Kidney tubule cell (primary cell): Measurements from ENCODE around the gene HTR4.
A peak's percentile ranks its signal among the peaks of the same experiment; 100 is the strongest.
"Not testable (repeated sequence)": the region's sequence is repeated elsewhere in the genome, so short reads cannot be mapped to it uniquely, and the experiment has no call there.

ENCODE experiments used
- DNase-seq: peaks from one replicate; pipeline ENCODE4 v3.0.0-alpha.2; 2018; ENCODE audit warnings: low spot score

Gene HTR4, protein sequence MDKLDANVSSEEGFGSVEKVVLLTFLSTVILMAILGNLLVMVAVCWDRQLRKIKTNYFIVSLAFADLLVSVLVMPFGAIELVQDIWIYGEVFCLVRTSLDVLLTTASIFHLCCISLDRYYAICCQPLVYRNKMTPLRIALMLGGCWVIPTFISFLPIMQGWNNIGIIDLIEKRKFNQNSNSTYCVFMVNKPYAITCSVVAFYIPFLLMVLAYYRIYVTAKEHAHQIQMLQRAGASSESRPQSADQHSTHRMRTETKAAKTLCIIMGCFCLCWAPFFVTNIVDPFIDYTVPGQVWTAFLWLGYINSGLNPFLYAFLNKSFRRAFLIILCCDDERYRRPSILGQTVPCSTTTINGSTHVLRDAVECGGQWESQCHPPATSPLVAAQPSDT

DNA sequence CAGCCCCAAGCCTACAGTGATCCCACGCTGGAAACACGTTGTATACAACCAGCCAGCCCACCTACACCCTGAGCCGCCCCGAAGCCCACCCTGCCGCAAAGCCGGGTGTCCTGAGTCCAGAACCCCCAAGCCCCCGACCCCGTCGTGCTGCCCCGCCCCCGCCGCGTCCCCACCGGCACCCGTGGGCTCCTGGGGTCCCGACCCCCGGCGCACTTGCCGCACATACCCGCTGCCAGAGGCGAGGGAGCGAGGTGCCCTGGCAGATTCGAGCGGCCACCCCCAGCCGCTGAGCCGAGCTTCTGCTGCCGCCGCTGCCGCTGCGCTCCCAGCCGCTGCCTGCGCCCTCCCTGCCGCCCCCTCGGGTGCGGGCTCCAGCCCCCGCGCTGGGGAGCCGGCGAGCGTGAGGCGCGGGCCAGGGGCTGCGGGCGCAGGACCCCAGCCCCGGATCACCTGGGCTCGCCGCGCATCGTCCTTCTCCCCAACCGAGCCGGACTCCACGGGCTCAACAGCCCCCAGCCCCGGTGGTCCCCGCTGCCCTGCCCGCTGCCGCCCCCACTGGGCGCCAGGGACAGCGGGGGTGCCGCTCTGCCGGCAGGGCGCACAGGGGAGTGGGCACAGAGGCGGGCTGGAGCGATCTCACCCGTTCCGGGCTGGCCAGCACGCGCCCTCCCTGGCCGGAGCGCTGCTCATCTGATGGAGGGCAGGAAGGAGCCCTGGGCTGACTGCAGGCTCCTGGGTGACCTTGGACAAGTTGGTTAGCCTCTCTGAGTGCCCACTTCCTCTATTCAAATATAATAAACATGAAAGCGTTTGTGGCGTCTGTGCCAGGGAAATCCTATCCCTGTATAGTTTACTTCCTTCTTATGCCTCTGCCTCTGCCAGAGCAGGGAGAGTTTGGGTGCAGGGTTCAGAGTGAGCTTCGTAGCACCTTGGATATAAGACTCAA is at the start of gene HTR4:
Gene HTR4 (minus strand): TSS at position 692 of the 946 bp plus-strand sequence. CDS start 17,513 bp downstream, outside the sequence.
- no peak for DNase-seq

DNA sequence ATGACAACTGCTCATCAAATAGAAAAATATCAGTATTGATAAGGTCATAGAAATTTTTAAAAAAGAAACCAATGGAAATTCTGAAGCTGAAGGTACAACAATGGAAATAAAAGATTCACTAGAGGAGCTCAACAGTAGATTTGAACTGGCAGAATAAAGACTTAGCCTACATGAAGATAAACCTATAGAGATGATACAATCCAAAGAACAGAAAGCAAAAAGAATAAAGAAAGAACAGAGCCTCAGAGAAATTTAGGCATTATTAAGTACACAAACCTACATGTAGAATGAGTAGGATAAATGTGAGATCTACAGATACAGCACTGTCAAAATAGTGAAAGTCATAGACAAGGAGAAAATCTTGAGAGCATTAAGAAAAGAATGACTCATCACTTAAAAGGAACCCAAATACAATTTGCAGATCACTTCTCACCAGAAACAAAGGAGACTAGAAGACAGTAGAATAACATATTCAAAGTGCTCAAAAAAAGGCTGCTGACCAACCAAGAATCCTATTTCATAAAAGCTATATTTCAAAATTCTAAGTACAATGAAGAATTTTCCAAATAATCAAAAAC is 47.8 kb upstream of the HTR4 start:
- DNase-seq: no peak

DNA sequence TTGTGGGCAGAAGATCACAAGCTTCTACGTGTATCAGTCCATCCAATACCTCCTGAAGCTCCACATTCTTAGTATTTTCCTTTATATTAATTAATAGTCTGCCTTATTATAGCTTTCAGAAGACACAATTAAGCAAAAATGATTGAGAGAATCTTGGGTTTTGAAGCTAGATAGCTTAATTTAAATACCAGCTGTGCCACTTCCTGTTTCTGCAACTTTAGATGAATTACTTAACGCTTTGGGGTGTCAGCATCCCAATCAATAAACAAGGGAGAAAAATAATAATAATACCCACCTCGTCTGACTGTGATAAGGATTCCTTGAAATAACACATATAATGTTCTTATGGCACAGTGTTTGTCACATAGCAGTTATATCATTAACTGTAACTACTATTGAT is 44.7 kb upstream of the HTR4 start:
- DNase-seq: no peak

DNA sequence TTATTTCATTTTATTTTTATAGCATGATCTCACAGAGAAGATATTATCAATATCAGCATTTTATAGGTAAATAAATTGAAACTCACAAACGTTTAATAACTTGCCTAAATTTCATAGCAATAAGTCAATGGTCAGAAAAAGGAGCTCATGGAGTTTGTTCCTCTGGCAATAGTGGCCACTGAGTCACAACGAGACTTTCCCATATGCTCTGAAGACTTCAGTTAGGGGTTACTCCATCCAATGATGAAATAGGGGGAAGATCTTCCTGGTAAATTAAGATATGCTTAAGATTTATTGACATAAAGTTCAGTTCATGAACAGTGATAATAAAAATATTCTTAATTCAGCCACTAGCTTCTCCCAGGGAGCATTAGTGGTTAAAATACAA is 43.5 kb upstream of the HTR4 start:
- no peak for DNase-seq

DNA sequence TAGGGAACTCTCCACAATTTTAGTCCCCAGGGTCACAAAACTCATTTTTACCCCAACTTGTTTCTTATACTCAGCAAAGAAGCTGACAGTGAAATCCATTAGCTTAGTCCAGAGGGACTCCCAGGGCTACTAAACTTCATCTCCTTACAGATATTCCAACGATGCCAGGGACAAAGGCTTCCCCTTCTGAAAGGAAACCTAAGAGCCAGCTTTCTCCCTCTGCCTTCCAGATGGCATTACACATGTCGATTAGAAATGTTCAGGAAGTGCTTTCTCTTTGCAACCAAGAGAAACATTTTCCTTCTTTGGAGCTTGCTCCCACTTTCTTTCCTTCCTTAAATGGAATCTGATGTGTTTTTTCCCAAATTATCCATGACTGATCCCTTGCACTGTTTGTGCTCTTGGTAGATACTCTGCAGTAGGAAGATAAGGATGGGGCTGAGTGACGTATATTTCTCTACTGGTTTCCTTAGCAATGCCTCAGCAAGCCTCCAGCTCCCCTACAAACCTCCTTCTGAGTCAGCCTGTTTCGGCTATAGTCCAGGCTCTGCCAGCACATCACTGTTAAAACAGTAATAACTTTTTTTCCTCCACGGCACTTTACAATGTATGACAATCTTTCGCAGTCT is 43.0 kb upstream of the HTR4 start:
- DNase-seq: no peak

DNA sequence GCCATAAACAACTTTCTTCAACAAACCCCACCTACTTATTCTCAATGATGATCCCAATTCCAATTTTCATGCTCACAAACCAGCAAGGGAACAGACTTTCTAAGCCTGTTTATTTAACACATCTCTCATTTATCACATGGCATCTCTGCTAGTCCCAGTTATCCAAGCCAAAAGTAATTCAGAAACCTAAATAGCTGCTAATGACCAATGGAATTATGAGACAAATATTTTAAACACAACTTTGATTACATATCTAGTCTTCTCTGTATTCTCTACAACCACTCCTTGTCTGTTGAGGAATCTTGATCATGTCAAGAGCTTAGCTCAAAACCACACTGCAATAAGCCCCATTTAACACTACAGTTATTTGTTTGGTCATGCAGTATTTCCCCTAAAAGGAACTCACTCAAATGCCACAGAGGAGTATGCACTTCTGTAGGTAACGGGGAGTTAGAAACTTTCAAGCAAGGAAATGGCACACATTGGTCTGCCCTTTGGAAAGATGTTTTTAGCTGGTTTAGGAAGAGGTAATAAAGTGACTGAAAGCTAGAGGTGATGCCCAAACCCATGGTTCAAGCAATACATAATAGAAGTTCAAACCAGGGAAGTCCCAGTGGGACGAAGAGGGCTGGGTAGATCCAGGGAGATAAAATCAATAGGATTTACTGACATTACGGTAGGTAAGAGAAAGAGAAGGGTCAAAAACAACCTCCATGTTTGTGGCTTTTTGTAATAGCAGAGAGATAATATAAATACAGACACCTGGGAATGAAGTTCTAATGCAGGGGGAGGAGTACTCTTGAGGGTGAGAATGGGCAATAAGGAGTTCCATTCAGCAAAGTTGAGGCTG is 42.1 kb upstream of the HTR4 start:
- no peak for DNase-seq

DNA sequence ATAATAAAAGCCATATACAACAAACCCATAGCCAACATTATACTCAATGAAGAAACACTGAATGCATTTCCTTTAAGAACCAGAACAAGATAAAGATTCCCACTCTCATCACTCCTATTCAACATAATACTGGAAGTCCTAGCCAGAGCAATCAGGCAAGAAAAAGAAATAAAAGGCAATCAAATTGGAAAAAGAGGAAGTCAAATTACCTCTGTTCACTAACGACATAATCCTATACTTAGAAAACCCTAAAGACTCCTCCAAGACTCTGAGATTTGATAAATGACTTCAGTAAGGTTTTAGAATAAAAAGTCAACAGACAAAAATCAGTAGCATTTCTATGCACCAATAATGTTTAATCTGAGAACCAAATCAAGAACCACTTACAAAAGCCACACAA is 36.6 kb upstream of the HTR4 start:
- no peak for DNase-seq

DNA sequence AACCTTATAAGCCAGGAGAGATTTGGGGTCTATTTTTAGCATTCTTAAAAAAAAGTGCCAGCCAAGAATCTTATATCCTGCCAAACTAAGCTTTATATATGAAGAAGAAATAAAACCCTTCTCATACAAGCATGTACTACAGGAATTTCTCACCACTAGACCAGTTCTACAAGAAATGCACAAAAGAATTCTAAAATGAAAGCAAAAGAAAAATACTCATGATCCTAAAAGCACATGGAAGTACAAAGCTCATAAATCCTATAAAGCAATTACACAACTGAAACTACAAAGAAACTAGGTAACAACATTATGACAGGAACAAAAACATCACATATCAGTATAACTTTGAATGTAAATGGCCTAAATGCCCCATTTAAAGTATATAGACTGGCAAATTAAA is 34.5 kb upstream of the HTR4 start:
- no peak for DNase-seq

DNA sequence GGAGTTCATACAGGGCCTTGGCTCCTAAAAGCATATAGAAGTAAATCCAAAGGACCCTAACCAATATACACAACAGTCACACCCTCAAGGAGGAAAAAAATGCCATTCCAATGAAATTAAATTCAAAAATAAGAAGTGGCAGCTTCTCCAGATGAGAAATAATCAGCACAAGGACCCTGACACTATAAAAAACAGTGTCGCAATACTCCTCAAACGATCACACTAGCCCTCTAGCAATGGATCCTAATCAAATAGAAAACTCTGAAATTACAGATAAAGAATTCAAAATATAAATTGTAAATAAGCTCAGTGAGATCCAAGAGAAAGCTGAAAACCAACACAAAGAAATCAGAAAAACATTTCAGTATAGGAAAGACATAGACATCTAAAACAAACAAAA is 33.5 kb upstream of the HTR4 start:
- no peak for DNase-seq

DNA sequence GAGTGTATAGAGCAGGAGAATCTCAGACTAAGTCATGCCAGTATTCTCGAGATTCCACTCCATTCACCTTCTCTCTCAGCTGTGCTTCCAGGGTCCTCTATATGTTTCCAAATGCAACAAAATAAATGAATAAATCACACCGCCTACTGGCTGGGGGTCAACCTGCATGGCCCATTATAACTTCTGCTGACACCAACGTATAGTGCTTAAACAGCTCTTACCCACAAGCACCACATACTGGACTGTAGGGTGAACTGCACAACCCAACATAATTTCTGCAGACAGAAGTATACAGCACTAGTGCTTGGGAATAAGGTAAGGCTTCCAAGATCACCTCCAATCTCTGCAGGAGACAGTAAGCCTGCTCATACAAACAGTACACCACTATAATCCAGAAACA is 33.1 kb upstream of the HTR4 start:
- DNase-seq: peak; percentile 53

DNA sequence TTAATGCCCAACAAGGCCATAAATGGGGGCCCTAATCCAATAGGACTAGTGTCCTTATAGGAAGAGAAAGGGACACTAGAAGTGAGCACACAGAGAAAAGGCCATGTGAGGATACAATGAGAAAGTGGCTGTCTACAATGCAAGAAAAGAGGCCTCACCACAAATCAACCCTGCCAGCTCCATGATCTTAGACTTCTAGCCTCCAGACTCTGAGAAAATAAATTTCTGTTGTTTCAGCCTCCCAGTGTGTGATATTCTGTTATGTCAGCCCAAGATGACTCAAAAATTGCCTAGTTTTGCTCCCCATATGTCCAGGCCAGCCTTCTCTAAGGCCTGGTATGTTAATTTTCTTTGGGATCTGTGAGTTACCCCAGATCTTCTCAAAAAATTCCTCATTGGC is 32.3 kb upstream of the HTR4 start:
- no peak for DNase-seq

DNA sequence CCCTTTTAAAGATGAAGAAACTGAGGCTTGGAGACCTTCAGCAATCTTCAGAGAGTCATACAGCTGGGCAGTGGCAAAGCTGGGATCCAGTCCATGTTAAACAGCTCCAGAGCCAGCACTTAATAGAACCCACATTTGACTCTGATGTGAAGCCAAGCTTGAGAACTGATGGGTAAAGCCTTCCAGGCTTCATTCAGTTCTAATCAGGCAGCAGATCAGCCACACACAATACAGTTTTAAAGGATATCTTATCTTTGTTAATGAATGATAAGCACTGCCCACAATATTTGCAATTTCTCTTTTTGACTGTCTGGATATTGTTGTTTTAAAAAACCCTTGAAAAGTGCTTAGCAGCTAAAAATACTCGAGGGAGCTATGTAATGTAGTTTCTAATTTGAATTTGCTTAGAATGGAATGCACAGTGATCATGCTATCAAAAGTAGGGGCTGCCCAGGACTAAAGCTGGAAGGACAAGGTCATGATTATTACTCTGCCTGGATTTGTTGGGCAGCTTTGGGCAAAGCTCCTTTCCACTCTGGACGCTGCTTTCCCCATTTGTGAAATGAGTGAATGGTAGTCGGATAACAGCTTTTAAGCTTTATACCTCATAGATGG is 31.3 kb upstream of the HTR4 start:
- no peak for DNase-seq

DNA sequence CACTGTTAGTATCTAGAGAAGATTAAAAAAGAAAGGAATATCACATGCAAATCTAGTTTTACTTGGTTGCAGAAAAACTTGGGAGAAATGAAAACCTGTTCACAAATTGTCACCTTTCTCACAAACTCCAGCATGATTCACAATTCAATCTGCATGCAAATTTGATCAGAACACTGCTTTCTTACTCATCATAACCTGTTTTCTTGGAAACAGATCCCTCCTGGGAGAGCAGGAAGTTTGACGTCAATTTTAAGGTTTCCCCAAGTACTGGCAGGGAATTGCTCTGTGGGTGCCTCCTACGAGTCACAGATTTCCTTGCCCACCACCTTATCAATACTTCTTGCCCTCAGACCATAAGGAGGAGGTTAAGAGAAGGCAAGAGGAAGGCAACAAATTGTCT is 30.2 kb upstream of the HTR4 start:
- peak; percentile 34 for DNase-seq

DNA sequence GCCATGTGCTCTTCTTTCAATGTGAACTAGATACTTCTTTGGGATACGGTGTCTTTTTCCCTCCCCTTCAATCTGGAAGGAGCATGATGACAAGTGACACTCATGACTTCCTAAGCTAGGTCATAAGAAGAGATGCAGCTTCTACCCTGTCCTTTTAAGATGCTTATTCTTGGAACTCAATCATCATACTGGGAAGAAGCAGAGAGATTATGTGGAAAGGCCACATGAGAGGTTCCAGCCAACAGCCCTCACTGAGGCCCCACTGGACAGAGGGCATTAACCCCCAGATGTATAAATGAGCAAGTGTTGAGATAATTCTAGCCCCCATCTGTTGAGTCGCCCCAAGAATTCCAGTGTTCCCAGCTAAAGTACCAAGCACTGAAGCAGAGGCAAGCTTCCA is 29.3 kb upstream of the HTR4 start:
- no peak for DNase-seq

DNA sequence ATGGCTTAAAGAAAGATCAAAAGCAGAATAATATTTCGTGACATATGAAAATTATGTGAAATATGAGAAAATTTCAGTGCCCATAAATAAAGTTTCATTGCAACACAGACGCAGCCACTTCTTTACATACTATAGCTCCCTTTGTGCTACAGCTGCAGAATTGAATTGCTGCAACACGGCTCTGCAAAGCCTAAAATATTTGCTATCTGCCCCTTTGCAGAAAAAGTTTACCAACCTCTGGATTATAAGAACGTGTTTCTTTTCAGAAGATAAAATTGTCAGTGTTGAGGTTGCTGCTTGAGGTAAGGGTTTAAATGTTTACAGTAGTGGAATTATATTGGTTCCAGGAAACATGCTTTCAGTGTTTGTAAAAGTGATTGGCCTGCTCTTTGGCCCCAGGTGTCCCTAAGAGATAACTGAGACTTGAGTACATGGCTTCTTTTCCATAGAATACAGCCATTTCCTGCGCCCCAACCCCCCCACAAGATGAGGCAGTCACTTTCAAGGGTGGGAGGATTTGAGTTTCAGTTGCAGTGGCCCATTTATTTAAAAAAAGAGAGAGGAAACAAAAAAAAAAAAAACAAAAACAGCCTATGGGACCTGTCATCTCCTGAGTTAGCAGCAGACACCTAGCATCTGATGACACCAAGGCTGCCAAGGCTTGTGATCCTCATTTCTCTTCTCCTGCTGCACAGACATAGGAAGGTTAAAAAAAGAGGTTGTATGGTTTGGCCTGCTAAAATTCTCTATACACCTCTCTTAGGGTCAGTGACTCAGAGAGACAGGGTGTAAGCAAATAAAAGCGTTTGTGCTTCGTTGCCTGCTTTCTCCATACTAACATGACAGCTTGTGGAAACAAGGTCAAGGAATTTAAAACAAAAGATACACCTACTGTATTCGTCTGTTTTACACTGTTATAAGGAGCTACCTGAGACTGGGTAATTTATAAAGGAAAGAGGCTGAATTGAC is 28.0 kb upstream of the HTR4 start:
- no peak for DNase-seq

DNA sequence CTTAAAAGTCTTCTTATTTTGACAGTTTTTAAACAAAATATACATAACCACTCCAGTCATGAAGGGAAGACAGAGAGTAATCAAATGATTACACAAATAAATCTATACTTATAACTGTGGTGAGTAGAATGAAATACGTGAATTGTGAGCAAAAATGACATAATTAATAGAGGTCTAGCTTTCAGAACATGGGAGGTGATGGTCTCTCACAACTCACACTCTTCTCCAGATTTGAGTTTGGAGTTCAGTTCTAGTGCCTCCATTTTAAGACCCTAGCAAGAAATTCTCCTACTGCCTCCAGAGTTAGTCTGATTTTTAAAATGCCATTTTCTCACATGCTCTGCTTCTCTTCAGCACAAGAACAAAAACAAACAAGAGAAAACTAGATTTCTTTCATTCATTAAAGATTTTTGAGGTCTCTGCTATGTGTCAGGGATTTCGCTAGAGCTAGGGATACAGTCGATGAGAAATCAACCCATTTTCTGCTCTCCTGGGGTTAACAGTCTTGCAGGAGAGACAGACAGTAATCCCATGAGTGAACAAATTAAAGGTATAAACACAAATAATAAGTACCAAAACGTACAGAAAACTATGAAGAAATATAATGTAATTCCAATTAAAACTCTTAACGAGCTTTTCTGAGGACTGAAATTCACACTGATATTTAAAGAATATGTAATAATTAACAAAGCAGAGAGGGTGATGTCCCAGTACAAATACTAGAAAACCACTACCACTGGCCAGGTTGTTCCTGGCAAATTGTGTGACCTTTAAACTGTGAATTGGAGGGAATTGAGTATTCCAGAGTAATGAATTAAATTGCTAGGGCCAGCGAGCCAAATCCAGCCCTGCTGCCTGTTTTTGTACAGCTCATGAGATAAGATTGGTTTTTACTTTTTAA is 27.1 kb upstream of the HTR4 start:
- no peak for DNase-seq

DNA sequence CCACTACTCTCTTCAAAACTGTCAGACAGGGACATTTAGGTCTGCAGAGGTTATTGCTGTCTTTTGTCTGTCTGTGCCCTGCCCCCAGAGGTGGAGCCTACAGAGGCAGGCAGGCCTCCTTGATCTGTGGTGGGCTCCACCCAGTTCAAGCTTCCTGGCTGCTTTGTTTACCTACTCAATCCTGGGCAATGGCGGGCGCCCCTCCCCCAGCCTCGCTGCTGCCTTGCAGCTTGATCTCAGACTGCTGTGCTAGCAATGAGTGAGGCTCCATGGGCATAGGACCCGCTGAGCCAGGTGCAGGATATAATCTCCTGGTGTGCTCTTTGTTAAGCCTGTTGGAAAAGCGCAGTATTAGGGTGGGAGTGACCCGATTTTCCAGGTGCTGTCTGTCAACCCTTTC is 19.4 kb upstream of the HTR4 start:
- not testable (repeated sequence) for DNase-seq

DNA sequence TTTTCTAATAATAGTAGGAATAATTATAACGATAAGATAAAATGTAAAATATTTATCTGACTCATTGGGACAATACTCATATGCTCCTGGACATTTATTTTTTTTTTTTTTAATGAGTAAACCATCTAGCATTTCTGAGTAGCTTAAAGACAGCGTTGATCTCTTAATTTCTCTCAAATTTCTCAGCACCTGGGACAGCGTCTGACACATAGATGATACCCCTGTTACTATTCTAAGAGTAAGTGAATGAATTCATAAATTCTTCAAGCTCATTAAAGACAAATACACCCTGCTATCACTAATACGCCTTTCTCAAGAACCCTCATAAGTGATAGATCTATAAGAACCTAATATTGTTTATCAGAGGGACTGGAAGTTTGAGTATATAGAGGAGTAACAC is 12.0 kb upstream of the HTR4 start:
- no peak for DNase-seq

DNA sequence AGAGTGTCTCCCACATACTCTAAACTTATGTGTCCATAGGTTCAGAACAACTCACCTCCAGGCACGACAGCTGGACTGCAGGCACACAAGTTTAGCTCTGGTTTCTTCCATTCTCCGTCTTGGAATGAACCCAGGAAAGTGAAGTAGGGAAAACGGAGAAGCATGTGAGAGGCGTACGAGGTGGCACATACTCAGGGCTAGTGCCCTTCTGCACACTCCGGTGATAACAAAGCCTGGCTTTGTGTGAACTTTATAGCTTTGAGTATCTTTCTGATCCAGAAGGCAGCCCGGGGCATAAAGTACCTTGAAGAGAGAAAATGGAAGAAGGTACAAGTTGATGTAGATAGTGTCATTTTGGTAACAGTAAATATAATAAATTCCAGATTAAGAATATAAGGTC is 11.1 kb upstream of the HTR4 start:
- no peak for DNase-seq
